ENCODE data around the gene MRPL10.

- TF ChIP-seq CTCF (IDR thresholded peaks at IDR 0.05 in 8 of 11, conservative IDR thresholded peaks at IDR 0.05 in 3 of 11), result no peak
- no peak for TF ChIP-seq POLR2AphosphoS5 (IDR thresholded peaks at IDR 0.05)
- TF ChIP-seq POLR2A (IDR thresholded peaks at IDR 0.05), result no peak
Observed at GRCh38 chr17:47878203-47879027, 47.1 kb upstream of the MRPL10 start.
